GM12873 (cell line): ENCODE results near the gene NR1I3.

Source experiments
- TF ChIP-seq, protein P1 (sequence below): IDR thresholded peaks from 2 replicates; pipeline ENCODE4 v1.5.1; 2012; ENCODE audit warnings: low read depth, mild to moderate bottlenecking, moderate library complexity, low read length, control low read depth; ENCODE audit not compliant: insufficient read depth; ENCODE audit errors: missing control alignments

NR1I3 gene

GRCh38 chr1:161219078-161219892, 18.7 kb downstream of the NR1I3 start:
- TF ChIP-seq, protein P1, sequence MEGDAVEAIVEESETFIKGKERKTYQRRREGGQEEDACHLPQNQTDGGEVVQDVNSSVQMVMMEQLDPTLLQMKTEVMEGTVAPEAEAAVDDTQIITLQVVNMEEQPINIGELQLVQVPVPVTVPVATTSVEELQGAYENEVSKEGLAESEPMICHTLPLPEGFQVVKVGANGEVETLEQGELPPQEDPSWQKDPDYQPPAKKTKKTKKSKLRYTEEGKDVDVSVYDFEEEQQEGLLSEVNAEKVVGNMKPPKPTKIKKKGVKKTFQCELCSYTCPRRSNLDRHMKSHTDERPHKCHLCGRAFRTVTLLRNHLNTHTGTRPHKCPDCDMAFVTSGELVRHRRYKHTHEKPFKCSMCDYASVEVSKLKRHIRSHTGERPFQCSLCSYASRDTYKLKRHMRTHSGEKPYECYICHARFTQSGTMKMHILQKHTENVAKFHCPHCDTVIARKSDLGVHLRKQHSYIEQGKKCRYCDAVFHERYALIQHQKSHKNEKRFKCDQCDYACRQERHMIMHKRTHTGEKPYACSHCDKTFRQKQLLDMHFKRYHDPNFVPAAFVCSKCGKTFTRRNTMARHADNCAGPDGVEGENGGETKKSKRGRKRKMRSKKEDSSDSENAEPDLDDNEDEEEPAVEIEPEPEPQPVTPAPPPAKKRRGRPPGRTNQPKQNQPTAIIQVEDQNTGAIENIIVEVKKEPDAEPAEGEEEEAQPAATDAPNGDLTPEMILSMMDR: no peak

DNA sequence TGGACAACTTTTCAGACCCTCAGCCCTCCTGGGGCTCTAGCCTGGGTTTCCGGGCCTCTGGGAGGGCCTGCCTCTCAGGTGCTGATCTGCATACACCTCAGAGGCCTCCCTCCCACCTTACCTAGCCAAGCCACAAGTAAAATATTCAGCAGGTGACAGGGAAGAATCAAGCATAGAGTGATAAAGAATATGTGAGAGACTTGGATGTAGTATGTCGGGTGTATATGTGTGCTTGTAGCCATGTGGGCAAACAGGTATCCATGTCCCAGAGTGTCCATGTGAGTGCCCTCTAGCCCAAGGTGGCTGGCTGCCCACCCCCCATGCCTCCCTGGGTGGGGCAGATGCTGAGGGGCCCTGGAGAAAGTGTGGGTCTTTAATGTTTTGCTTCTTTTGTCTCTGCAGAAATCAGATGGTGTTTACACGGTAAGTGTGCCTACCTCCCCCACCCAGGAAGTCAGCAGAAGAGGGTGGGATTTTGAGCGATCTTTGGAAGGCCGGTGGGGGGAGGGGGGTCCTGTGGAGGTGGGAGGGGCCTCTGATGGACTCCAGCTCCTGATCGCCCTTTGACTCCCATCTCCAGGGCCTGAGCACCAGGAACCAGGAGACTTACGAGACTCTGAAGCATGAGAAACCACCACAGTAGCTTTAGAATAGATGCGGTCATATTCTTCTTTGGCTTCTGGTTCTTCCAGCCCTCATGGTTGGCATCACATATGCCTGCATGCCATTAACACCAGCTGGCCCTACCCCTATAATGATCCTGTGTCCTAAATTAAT, 19.5 kb downstream of the NR1I3 start:
- TF ChIP-seq, protein P1: no peak

GRCh38 chr1:161217831-161218230, 20.2 kb downstream of the NR1I3 start:
- TF ChIP-seq, protein P1: no peak

GRCh38 chr1:161216945-161217712, 20.9 kb downstream of the NR1I3 start:
- TF ChIP-seq, protein P1: no peak

- TF ChIP-seq, protein P1: no peak
These were observed 22.9 kb downstream of the NR1I3 start, which contains the start of gene FCER1G for GRCh38 chr1:161215076-161215475. FCER1G (plus strand) TSS chr1:161215295; CDS start chr1:161215322, 27 bp downstream.

DNA sequence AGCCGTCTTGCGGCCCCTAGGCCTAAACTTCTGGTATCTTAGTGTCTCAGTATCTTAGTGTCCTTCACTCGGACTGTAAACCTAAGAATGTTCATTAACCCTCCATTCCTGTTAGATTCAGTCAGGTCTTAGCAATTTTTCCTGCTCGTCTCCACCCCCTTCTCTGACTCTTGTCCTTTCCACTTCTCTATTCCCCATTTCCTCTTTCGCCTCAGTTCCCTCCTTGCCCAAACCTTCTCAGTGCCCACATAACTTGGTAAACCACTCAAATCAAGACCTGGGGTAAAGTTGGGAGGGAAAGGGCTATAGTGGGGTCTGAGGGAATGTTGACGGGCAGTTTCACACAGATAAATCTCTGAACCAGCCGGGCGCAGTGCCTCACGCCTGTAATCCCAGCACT, 23.6 kb downstream of the NR1I3 start:
- TF ChIP-seq, protein P1: no peak
